Umbilical cord (tissue), 2 donors: ENCODE measurements around the gene SLCO1B3. TPM values are rescaled to one million over a fixed set of nuclear protein-coding genes. Genes with fewer than 3 reads are reported as not detected.
"Not testable (repeated sequence)": the region's sequence is repeated elsewhere in the genome, so short reads cannot be mapped to it uniquely, and the experiment has no call there.

Source experiments
- DNase-seq: peaks from one replicate; pipeline ENCODE4 v3.0.0-alpha.2; 2015; ENCODE audit warnings: low spot score
- total RNA-seq: library from RNA; depleted of rRNA; stranded (reverse); fragments of >200 nt; gene quantifications from one replicate; pipeline ENCODE4 v1.2.3, GENCODE V29; 2014; ENCODE audit warnings: low replicate concordance; ENCODE audit not compliant: insufficient read depth

The SLCO1B3 gene
- 0.24 TPM for total RNA-seq

GRCh38 chr12:20810487-20810886 lies at the start of gene SLCO1B3:
Gene SLCO1B3 (plus strand): TSS chr12:20810705. CDS start chr12:20815739, 5,034 bp downstream.
- no peak for DNase-seq

- no peak for DNase-seq
Measured at GRCh38 chr12:20777420-20777819, 33.1 kb upstream of the SLCO1B3 start.

GRCh38 chr12:20778969-20779368 lies 31.5 kb upstream of the SLCO1B3 start:
- no peak for DNase-seq

GRCh38 chr12:20779971-20780370 lies 30.5 kb upstream of the SLCO1B3 start:
- not testable (repeated sequence) for DNase-seq

GRCh38 chr12:20783796-20784357 lies 26.6 kb upstream of the SLCO1B3 start:
- not testable (repeated sequence) for DNase-seq

- DNase-seq: no peak
Measured at GRCh38 chr12:20792971-20793370, 17.5 kb upstream of the SLCO1B3 start.

GRCh38 chr12:20798554-20798953 lies 12.0 kb upstream of the SLCO1B3 start:
- no peak for DNase-seq

- no peak for DNase-seq
Measured at GRCh38 chr12:20800160-20800559, 10.3 kb upstream of the SLCO1B3 start.

GRCh38 chr12:20801035-20801434 lies 9.5 kb upstream of the SLCO1B3 start:
- no peak for DNase-seq

GRCh38 chr12:20805921-20806320 lies 4.6 kb upstream of the SLCO1B3 start:
- no peak for DNase-seq

- no peak for DNase-seq
Measured at GRCh38 chr12:20807192-20808080, 3.1 kb upstream of the SLCO1B3 start.

GRCh38 chr12:20808521-20808920 lies 2.0 kb upstream of the SLCO1B3 start:
- DNase-seq: no peak

GRCh38 chr12:20815574-20815973 lies 5.1 kb downstream of the SLCO1B3 start:
- DNase-seq: no peak

GRCh38 chr12:20822415-20822814 lies 11.9 kb downstream of the SLCO1B3 start:
- DNase-seq: no peak

GRCh38 chr12:20822925-20823324 lies 12.4 kb downstream of the SLCO1B3 start:
- no peak for DNase-seq

GRCh38 chr12:20829919-20830318 lies 19.4 kb downstream of the SLCO1B3 start:
- DNase-seq: no peak

- no peak for DNase-seq
Measured at GRCh38 chr12:20830456-20830855, 20.0 kb downstream of the SLCO1B3 start.

GRCh38 chr12:20832911-20833310 lies 22.4 kb downstream of the SLCO1B3 start:
- no peak for DNase-seq

- no peak for DNase-seq
Measured at GRCh38 chr12:20852649-20853048, 42.1 kb downstream of the SLCO1B3 start.

GRCh38 chr12:20863056-20863455 lies 52.6 kb downstream of the SLCO1B3 start:
- DNase-seq: no peak

- DNase-seq: no peak
Measured at GRCh38 chr12:20865873-20866272, 55.4 kb downstream of the SLCO1B3 start.

- DNase-seq: no peak
Measured at GRCh38 chr12:20868277-20868676, 57.8 kb downstream of the SLCO1B3 start.

- peak; percentile 13 for DNase-seq
Measured at GRCh38 chr12:20883288-20883687, 72.8 kb downstream of the SLCO1B3 start.
